Uterus (tissue), 4 donors: ENCODE measurements around the gene SOD3. TPM values are rescaled to one million over a fixed set of nuclear protein-coding genes. Genes with fewer than 3 reads are reported as not detected.

ENCODE experiments used
- DNase-seq, 2 donors: peaks; one replicate each; pipeline ENCODE4 v3.0.0-alpha.2; 2019 to 2020
- H3K27ac ChIP-seq, 2 donors: fragments of 200-600 bp; sonication (generic); 1 replicate in 1 of 2; 2 replicates in 1 of 2; pipeline ENCODE4 v1.5.1; 2016 to 2018
- H3K27me3 ChIP-seq, 2 donors: fragments of 200-600 bp; sonication (generic); one replicate each; pipeline ENCODE4 v1.5.1; 2018 to 2019; ENCODE audit warnings: control low read depth in 1 of 2
- H3K36me3 ChIP-seq, 2 donors: fragments of 200-600 bp; sonication (generic); one replicate each; pipeline ENCODE4 v1.5.1; 2019; ENCODE audit warnings: control low read depth in 1 of 2
- H3K4me1 ChIP-seq, 2 donors: fragments of 200-600 bp; sonication (generic); one replicate each; pipeline ENCODE4 v1.5.1; 2018 to 2019; ENCODE audit warnings: control low read depth in 1 of 2
- H3K4me3 ChIP-seq, 2 donors: fragments of 200-600 bp; sonication (generic); 1 replicate in 1 of 2; 2 replicates in 1 of 2; pipeline ENCODE4 v1.5.1; 2018 to 2019; ENCODE audit warnings: mild to moderate bottlenecking in 1 of 2
- H3K9me3 ChIP-seq, 2 donors: fragments of 200-600 bp; sonication (generic); one replicate each; pipeline ENCODE4 v1.5.1; 2019; ENCODE audit warnings: control low read depth in 1 of 2
- CTCF ChIP-seq, 4 experiments: fragments of 200-600 bp in 2 of 4; fragments of 450-650 bp in 2 of 4; sonication (generic) in 2 of 4; IDR thresholded peaks; one replicate each; pipeline ENCODE4 v1.5.1; 2016 to 2019; ENCODE audit warnings: antibody characterized with exemption in 4 of 4, mild to moderate bottlenecking in 2 of 4, moderate library complexity in 1 of 4
- POLR2A ChIP-seq, 2 donors: fragments of 450-650 bp; IDR thresholded peaks; one replicate each; pipeline ENCODE4 v1.6.1; 2016; ENCODE audit warnings: antibody characterized with exemption in 2 of 2, mild to moderate bottlenecking in 1 of 2, moderate library complexity in 1 of 2
- intact Hi-C: fragments of 100-400 bp; cut with DNase I; formaldehyde crosslinking; loops from one replicate; pipeline ENCODE4 v1.15.1; 2023; ENCODE audit warnings: low total_unique reads
- total RNA-seq, 4 donors: library from RNA; depleted of rRNA in 3 of 4; stranded (reverse); fragments of >200 nt in 3 of 4; gene quantifications; one replicate each; pipeline versions ENCODE4 v1.1.0 to v1.2.4, GENCODE V29; 2014 to 2023
- donor health status: DM: yes; HTN: yes; CAD: no.

The SOD3 gene
- total RNA-seq, 4 donors from 2014 or later, result 34.4 to 78.6 (median 68.0) TPM

DNA sequence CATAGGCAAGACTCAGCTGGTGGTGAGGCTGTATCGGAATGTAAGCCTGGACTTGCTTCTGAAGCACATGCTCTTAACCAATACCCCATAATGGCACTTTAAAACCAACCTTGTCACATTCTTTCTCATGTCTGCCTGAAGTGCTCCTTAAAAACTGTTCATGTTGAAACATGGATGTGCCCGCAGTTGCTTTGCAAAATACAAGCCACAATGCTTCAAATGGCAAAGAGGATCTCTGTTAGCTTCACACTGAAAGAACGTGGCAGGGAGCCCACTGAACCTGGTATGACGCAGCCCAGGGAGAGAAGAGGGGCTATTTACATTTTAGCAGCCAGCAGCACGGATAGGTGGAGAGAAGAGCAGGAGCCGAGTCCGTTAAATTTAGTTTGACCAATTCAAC lies 29.3 kb downstream of the SOD3 start:
- no peak for TF ChIP-seq POLR2A (IDR thresholded peaks at IDR 0.05)
- TF ChIP-seq CTCF (IDR thresholded peaks at IDR 0.05), result no peak
- Histone ChIP-seq H3K27ac (no peak overlapping the region), H3K9me3 (no peaks in the 10 kb centered on the region), H3K27me3 (no peaks in the 10 kb centered on the region), H3K36me3 (no peaks in the 10 kb centered on the region), H3K4me3 (no peak overlapping the region), H3K4me1 (no peaks in the 10 kb centered on the region)
- intact Hi-C loops, result no loop called here
- no peak for DNase-seq

DNA sequence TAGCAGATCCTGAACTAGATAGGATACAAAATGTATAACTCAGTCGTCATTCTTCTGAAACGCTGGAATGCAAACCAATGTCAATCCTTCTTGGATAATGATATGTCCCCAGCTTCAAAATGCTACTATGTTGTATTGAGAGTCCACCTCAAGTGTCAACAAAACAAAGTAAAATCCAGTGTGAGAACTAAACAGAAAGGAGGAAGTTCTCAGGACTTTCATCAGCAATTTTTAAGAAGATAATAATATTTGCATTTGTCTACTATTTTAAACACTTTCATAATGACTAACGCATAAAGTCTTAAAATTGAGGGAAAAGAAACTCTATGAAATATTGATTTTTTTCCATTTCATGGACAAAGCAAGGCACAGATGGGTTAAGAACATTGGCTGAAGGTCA lies 36.3 kb downstream of the SOD3 start:
- H3K27me3 ChIP-seq, result no peaks in the 10 kb centered on the region
- no peak for DNase-seq
- no peak overlapping the region for H3K4me3 ChIP-seq
- TF ChIP-seq CTCF (IDR thresholded peaks at IDR 0.05) (no peak), POLR2A (IDR thresholded peaks at IDR 0.05) (no peak)
- intact Hi-C loops, result no loop called here
- no peaks in the 10 kb centered on the region for H3K9me3 ChIP-seq
- H3K27ac ChIP-seq, result no peak overlapping the region
- no peaks in the 10 kb centered on the region for H3K4me1 ChIP-seq
- H3K36me3 ChIP-seq, result no peaks in the 10 kb centered on the region

- TF ChIP-seq CTCF (IDR thresholded peaks at IDR 0.05) (no peak), POLR2A (IDR thresholded peaks at IDR 0.05) (no peak)
- Histone ChIP-seq H3K36me3 (no peaks in the 10 kb centered on the region), H3K4me1 (no peaks in the 10 kb centered on the region), H3K27me3 (no peaks in the 10 kb centered on the region), H3K4me3 (no peak overlapping the region), H3K9me3 (no peaks in the 10 kb centered on the region), H3K27ac (no peak overlapping the region)
- DNase-seq, result no peak
- intact Hi-C loops, result no loop called here
Observed at GRCh38 chr4:24835696-24836095, 40.3 kb downstream of the SOD3 start.

DNA sequence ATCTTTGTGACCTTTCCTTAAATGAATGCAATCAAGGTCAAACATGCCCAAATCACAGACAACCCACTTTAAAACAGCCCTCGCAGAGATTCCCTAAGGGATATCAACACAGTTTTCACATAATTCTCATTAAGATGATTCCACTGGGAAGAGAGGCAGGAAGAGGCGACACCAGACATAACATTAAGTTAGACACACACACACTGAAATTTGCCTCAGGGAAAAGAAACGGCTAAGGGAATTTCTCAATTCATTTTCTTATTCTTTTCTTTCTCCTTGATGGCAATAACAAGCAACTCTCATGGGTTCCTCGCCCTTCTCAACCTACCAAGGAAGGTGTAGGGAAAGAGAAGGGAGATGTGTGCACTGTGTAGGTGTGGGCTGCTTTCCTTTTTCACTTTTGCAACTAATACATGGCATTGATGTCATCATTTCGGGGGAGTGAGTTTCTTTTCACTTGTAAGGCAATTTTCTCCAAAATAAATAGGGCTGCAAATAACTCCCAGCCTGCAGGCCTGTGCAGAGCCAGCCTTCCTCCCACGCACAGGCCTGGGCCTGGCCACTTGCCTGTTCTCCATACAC lies 41.4 kb downstream of the SOD3 start:
- no peak for DNase-seq
- TF ChIP-seq CTCF (IDR thresholded peaks at IDR 0.05), result no peak
- TF ChIP-seq POLR2A (IDR thresholded peaks at IDR 0.05), result no peak
- Histone ChIP-seq H3K36me3 (no peaks in the 10 kb centered on the region), H3K27me3 (no peaks in the 10 kb centered on the region), H3K4me1 (no peaks in the 10 kb centered on the region), H3K27ac (no peak overlapping the region), H3K9me3 (no peaks in the 10 kb centered on the region), H3K4me3 (no peak overlapping the region)
- intact Hi-C loops, result no loop called here

DNA sequence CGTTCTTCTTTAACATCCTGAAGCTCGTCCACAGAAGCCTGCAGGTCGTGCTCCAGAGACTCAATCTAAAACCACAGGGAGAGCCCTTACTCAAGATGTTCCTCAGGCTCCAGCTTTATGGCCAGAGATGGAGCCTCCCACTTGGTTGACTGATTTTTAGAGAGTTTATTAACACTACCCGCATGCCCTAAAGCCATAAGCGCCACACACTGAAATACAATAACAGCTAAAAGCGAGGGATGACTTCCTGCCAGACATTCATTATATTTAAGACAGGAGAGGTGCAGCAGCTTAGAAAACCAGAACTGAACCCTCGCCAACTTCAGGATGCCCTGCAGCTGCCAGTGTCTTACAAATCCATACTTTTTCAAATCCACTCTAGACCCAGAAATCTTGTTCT lies 42.0 kb downstream of the SOD3 start:
- TF ChIP-seq POLR2A (IDR thresholded peaks at IDR 0.05), result no peak
- no peak for TF ChIP-seq CTCF (IDR thresholded peaks at IDR 0.05)
- intact Hi-C loops, result no loop called here
- Histone ChIP-seq H3K9me3 (no peaks in the 10 kb centered on the region), H3K27me3 (no peaks in the 10 kb centered on the region), H3K36me3 (no peaks in the 10 kb centered on the region), H3K27ac (no peak overlapping the region), H3K4me1 (no peaks in the 10 kb centered on the region), H3K4me3 (no peak overlapping the region)
- no peak for DNase-seq
